ENCODE results near the gene HOXA4.

The HOXA4 gene

DNA sequence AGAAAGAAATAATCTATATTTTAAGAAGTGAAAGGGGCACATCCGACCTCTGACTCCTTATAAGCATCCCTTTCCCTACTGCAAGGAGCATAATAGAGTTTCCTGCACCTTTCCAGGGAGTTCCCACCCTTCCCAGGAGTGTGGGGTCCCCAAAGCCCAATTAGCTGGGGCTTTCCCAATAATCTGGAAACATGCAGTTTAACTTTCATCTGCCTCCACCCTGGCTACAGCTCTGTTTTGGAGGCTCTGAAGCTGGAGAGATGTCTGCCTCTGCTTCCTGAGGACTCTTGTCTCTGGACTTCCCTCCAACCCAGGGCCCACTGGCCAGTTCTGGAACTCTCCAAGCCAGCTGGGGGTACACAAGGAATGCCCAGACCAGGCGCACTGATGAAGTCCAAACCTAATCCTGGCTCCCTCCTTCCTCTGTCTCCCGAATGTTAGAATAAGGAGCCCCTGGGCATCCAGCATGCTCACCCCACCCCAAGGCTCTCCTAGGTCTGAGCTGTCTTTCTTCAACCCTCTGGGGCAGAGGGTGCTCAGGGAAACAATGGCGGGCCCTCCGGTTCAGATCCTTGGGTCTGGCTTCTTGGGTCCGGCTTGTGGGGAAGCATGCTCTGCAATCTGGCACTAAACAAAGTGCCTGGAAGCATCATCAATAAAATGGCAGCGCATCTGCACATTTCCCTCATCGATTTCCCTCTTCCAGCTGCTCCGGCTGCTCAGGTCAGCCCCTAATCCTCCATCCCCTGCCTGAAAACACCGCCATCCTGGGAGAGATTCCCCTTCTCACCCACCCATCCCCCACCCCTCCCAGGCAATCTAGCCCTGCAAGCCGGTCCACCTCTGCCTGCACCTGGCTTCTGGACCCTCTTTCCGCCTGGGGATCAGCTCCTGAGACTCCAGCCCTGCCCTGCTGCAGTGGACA is 13.3 kb downstream of the HOXA4 start:
- DNase-seq (ENCODE audit: low spot score): no peak

DNA sequence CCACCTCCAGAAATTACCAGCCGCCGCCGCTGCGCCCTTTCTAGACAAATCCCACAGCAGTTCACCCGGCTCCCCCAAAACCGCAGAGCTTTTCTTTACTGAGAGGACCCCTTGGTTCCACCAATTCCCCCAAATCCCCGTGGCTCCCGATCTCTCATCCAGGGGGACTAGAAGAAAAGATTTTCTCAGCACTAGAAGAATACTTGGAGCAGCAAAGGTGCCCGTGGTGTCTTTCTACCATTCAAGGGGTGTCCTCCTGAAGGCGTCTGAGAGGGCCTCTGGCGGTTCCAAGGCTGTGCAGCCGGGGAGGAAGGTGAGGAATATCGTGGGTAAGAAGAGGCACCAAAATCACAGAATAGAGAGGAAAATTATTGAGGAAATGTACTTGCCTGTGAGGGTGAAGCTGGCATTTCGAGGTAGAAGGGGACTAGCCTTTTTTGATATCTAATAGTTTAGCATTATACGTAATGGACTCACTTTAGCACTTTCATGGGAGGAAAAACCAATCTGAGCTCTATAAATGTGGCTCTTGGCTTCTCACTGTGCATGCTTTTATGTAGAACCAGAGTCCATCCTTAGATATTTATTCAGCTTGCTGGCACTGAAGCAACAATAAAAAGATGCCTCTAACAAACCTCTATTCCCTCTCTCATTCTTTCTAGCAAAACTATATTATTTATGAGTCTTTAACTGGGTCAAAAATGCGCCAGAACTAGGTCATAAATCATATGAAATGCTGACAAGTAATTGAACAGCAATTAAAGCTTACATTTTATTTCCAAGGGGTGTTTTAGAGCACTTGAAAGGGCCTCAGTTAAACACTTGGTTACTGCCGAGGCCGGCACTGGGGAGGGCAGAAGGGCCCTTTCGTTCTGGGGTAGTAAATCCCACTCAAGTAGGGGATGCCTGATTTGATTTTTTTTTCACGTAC is 14.3 kb downstream of the HOXA4 start:
- DNase-seq (ENCODE audit: low spot score): no peak

- DNase-seq (ENCODE audit: low spot score): no peak
Observed at GRCh38 chr7:27115221-27116026, 15.1 kb downstream of the HOXA4 start.

DNA sequence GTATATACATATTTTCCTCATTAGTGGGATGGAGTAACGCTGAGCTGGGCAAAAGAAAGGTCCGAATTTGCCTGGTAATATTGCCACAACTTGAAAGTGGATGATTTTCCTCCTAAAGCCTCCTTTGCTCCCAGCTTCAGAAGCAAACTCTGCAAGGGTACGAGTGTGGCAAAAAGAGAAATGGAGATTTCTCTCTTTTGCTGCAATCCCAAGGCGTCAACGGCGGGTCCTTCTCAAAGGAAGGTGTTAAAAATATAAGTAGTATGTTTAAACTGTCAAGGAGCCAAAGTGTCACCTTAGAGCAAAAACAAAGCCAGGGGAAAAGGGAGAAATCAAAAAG is 15.7 kb downstream of the HOXA4 start:
- no peak for DNase-seq (ENCODE audit: low spot score)

DNA sequence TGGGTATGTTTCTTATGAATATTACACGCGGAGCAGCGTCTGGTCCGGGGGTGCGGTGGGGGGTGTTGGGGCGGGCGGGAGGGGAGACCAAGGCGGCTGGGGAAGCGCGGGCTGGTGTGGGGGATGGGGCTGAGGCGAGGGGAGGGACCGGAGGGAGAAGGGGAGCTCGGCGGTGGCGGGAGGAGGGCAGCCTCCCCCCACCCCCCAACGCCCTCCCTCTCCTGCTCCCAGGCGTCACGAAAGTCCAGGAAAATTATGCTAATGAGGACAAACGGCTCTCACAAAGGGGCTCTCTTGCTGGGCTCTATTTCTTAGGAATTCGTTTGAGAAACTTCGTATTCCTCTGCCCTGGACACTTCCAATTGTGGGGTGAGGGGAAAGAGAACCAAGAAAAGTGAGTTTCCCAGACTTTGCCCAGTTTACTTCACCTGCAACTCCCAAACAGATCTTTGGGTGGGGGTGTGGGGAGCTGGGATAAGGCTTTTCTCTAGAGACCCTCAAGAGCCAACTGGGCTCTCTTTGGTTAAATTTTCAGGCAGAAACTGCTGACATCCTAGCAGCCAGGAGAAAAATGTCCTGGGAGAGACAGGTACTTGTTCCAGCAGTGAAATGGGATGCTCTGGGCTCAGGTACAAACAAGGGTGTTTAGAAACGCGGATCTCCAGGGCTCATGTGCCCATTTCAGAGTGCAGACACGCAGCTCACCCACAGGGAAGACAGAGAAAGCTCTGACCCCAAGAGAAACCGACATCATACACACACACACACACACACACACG is 16.4 kb downstream of the HOXA4 start:
- no peak for DNase-seq (ENCODE audit: low spot score)

- no peak for DNase-seq (ENCODE audit: low spot score)
Observed at GRCh38 chr7:27112955-27113949, 17.3 kb downstream of the HOXA4 start.

- no peak for DNase-seq (ENCODE audit: low spot score)
Observed at GRCh38 chr7:27112361-27112760, 18.2 kb downstream of the HOXA4 start.

GRCh38 chr7:27111751-27112277 is 18.7 kb downstream of the HOXA4 start:
- no peak for DNase-seq (ENCODE audit: low spot score)

- DNase-seq (ENCODE audit: low spot score): no peak
Observed at GRCh38 chr7:27111042-27111750, 19.4 kb downstream of the HOXA4 start.

- DNase-seq (ENCODE audit: low spot score): no peak
Observed at GRCh38 chr7:27110186-27111031, 20.1 kb downstream of the HOXA4 start.

DNA sequence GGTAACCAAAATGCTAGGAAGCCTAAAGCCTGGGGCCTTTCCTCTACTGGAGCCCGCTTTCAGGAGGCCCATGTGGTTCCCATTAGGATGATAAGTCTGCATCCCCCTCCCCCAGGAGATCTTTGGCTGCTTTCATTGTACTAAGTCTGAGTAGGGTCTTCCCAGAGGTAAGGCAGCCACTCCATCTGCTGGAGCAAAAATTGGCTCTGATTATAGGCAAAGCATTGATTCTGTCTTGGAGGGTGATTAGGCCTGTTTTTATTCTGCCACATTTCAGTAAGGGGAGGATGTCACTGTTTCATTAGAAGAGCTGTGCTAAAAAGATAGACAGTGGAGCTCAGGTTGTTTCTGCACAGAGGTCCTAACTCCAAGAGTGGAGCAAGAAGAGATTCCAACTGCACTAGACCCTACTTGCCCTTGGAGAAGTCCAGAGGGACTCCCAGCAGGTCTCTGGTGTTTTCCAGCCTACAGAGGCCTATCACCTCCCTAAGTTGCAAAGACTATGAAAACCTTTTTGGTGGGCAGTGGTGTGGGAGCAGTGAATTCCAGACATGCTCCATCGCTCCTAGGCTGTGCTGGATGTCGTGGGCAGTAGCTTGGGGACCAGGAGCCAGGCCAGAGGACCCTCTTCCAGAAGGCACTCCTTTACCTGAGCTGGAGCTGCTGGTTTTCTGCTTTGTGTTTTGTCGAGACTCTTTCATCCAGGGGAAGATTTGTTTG is 20.9 kb downstream of the HOXA4 start:
- no peak for DNase-seq (ENCODE audit: low spot score)

DNA sequence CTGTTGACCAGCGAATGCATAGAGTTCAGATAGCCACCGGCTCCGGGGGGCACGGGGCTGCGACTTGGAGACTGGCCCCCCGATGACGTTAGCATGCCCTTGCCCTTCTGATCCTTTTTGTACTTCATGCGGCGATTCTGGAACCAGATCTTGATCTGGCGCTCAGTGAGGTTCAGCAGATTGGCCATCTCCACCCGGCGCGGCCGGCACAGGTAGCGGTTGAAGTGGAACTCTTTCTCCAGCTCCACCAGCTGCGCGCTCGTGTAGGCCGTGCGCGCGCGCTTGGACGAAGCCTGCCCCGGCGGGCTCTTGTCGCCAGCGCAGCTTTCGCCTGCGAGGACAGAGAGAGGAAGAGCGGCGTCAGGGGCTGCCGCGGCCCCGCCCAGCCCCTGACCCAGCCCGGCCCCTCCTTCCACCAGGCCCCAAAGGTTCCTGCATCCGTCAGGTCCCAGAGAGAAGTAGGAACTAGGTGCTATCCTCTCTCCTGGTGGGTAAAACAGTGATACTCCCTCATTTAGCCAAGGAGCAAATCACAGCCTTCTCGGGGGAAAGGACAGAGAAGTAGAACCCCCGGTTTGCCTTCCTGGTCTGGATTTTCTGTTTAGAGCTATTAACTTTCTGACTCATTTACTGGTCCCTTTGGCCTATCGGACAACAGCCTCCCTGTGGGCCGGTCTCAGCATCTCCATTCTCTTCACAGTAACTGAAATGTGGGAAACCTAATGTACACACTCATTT is 22.0 kb downstream of the HOXA4 start:
- DNase-seq (ENCODE audit: low spot score): no peak

DNA sequence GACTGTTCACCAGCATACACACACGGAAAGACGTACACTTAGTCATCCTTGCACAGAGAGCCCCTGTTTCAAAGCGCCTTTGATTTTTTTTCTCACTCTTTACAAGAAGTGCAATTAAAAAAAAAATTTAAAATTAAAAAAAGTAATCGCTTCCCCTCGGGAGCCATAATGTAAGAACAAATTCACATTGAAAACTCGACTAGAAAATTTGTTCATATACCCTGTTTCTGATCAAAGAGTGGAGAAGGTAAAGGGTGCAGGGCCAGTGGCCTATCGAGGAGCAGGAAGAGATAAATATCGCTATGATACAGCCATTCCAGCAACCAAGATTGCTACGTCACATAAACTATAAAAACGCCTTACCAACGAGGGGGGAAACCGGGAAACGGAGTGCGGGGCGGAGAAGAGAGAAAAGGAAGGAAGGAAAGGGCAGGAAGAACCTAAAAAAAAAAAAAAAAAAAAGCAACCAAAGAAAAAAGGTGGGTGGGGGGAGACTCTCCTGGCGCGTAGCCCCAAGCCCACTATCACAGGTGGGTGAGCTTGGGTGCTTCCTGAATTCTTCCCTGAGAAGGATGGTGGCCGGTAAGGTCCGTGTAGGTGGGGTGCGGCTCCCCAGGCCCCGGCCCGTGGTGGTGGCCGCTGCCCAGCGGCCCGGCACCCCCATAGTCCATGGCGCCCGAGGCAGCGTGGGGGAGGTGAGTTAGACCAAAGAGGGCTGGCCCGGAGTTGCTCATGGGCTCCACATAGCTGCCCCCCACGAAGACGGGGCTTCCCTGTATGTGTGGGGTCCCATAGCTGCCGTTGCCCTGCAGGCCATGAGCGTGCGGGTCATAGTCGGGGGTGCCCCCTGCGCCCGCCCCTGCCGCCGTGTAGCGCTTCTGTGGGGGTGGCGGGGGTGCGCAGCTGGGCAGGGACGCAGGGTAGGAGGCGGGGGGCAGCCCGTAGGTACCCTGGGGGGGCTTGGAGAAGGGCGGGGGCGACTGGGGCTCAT is 22.9 kb downstream of the HOXA4 start:
- no peak for DNase-seq (ENCODE audit: low spot score)

DNA sequence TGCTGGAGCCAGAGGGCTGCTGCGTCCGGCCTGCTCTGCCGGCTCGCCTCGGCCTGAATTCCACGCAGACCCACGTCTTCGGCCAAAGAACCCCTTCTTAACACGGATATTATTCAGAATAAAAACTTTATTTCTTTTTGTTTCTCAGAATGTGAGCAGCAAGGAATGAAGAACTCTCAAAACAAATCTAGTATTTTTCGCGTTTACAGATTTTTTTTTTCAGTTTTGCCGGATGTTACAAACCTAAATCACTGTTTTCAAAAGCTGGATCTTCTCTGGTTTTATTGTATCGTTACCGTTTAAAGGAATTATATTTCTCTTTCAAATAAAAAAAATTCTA is 23.7 kb downstream of the HOXA4 start:
- DNase-seq (ENCODE audit: low spot score): no peak

GRCh38 chr7:27106181-27106900 is 24.2 kb downstream of the HOXA4 start:
- no peak for DNase-seq (ENCODE audit: low spot score)

All from NAMALWA (cell line).